Measurements from ENCODE around the gene PHLDA2. TPM values are rescaled to one million over a fixed set of nuclear protein-coding genes. Genes with fewer than 3 reads are reported as not detected.

Gene PHLDA2
- total and polyA plus RNA-seq, 2 donors (not counting 3 experiments of a cell fraction or from before 2014, with no cell fraction given), result 38.5 to 44.5 TPM

GRCh38 chr11:2896047-2896446, 33.2 kb downstream of the PHLDA2 start:
- no peak overlapping the region for H3K9ac ChIP-seq (replicated peaks; ENCODE audit: extremely low read depth, insufficient read depth, low read length)
- no peaks in the 10 kb centered on the region for H3K9me1 ChIP-seq (replicated peaks; ENCODE audit: control insufficient read depth, extremely low read depth, insufficient read depth, low read length)
- no peaks in the 10 kb centered on the region for H3K36me3 ChIP-seq (ENCODE audit: control insufficient read depth in 2 of 2, extremely low read depth in 1 of 2, insufficient read depth in 2 of 2, low read length in 2 of 2)
- H3K4me3 ChIP-seq (replicated peaks in 1 of 3; ENCODE audit: insufficient read depth in 1 of 3, low read depth in 1 of 3, low read length in 3 of 3), result no peak overlapping the region
- no peaks in the 10 kb centered on the region for H3K79me2 ChIP-seq (ENCODE audit: control insufficient read depth, insufficient read depth, low read length)
- POLR2A ChIA-PET, result no interaction called here
- dilution Hi-C loops (cut with MboI; ENCODE audit: extremely low pct_ligation_motif_present, low sequenced_read_pairs) (no loop called here), intact Hi-C loops (cut with micrococcal nuclease) (no loop called here)
- H2AFZ ChIP-seq (ENCODE audit: low read depth, low read length), result no peak overlapping the region
- DNase-seq (ENCODE audit: low read depth, low spot score), result no peak
- FAIRE-seq, result no peak
- no peak overlapping the region for H3K4me2 ChIP-seq (ENCODE audit: insufficient read depth, low read length)
- CTCF ChIA-PET, result interaction anchor here (1.3 kb wide), 1 partner anchor 365 kb away, joined by 4 read pairs; no protein-coding TSS in a partner anchor
- H3K9me3 ChIP-seq (replicated peaks; ENCODE audit: control insufficient read depth, insufficient read depth, low read length), result no peaks in the 10 kb centered on the region
- H3K27ac ChIP-seq (ENCODE audit: insufficient read depth, low read depth, low read length), result no peak overlapping the region
- TF ChIP-seq POLR2A (IDR thresholded peaks at IDR 0.05; ENCODE audit: low read depth, low read length) (no peak), FOS (IDR thresholded peaks at IDR 0.05; ENCODE audit: borderline replicate concordance, insufficient read depth, low read length) (no peak), EZH2 (IDR thresholded peaks at IDR 0.05; ENCODE audit: borderline replicate concordance, low read depth, low read length, severe bottlenecking) (no peak)
- peaks cover 35% of the 10 kb centered on the region for H3K4me1 ChIP-seq (ENCODE audit: control insufficient read depth, extremely low read depth, insufficient read depth, low read length)
- BruUV-seq (replicated peaks), result no TSS peak
- H4K20me1 ChIP-seq (replicated peaks; ENCODE audit: control insufficient read depth, extremely low read depth, insufficient read depth, low read length), result no peaks in the 10 kb centered on the region
- no peaks in the 10 kb centered on the region for H3K27me3 ChIP-seq (ENCODE audit: control insufficient read depth in 2 of 2, insufficient read depth in 2 of 2, low read length in 2 of 2)

DNA sequence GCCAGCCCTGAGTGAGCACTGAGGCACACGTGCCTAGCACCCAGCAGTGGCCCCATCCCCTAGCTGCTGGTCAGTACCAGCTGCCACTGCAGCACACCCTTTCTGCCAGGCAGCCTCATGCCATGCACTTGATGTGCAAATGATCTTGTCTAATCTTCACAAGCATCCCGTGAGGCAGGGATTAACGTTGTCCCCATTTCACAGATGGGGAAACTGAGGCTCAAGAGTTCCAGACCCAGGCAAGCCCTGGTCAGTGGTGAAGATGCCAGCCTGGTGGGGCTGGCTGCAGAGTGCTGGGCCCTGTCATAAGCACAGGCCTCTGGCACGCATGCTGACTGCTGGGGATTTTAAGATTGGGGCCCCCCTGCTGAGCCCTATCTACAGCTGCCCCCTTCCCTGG, 35.3 kb downstream of the PHLDA2 start:
- POLR2A ChIA-PET, result no interaction called here
- no peak overlapping the region for H3K9ac ChIP-seq (replicated peaks; ENCODE audit: extremely low read depth, insufficient read depth, low read length)
- BruUV-seq (replicated peaks), result no TSS peak
- peaks cover 25% of the 10 kb centered on the region for H3K4me1 ChIP-seq (ENCODE audit: control insufficient read depth, extremely low read depth, insufficient read depth, low read length)
- H4K20me1 ChIP-seq (replicated peaks; ENCODE audit: control insufficient read depth, extremely low read depth, insufficient read depth, low read length), result no peaks in the 10 kb centered on the region
- no peaks in the 10 kb centered on the region for H3K79me2 ChIP-seq (ENCODE audit: control insufficient read depth, insufficient read depth, low read length)
- no peak overlapping the region for H3K27ac ChIP-seq (ENCODE audit: insufficient read depth, low read depth, low read length)
- H3K9me1 ChIP-seq (replicated peaks; ENCODE audit: control insufficient read depth, extremely low read depth, insufficient read depth, low read length), result no peaks in the 10 kb centered on the region
- H3K9me3 ChIP-seq (replicated peaks; ENCODE audit: control insufficient read depth, insufficient read depth, low read length), result no peaks in the 10 kb centered on the region
- intact Hi-C loops (cut with micrococcal nuclease), result no loop called here
- no peak overlapping the region for H2AFZ ChIP-seq (ENCODE audit: low read depth, low read length)
- no peaks in the 10 kb centered on the region for H3K36me3 ChIP-seq (ENCODE audit: control insufficient read depth in 2 of 2, extremely low read depth in 1 of 2, insufficient read depth in 2 of 2, low read length in 2 of 2)
- no peak overlapping the region for H3K4me3 ChIP-seq (replicated peaks in 1 of 3; ENCODE audit: insufficient read depth in 1 of 3, low read depth in 1 of 3, low read length in 3 of 3)
- dilution Hi-C loops (cut with MboI; ENCODE audit: extremely low pct_ligation_motif_present, low sequenced_read_pairs), result no loop called here
- FAIRE-seq (no peak), DNase-seq (ENCODE audit: low read depth, low spot score) (no peak)
- H3K27me3 ChIP-seq (ENCODE audit: control insufficient read depth in 2 of 2, insufficient read depth in 2 of 2, low read length in 2 of 2), result no peaks in the 10 kb centered on the region
- no peak for TF ChIP-seq POLR2A (IDR thresholded peaks at IDR 0.05; ENCODE audit: low read depth, low read length)
- TF ChIP-seq FOS (IDR thresholded peaks at IDR 0.05; ENCODE audit: borderline replicate concordance, insufficient read depth, low read length), result no peak
- no peak for TF ChIP-seq MYC (IDR thresholded peaks at IDR 0.05; ENCODE audit: low read depth, low read length)
- no peak for TF ChIP-seq JUN (IDR thresholded peaks at IDR 0.05; ENCODE audit: borderline replicate concordance, insufficient read depth, insufficient read length, low read depth)
- TF ChIP-seq POLR2AphosphoS5 (IDR thresholded peaks at IDR 0.05; ENCODE audit: insufficient read depth, low read depth, low read length), result no peak
- no peak for TF ChIP-seq CTCF (IDR thresholded peaks at IDR 0.05; ENCODE audit: extremely low read depth in 1 of 2, insufficient read depth in 1 of 2, low read depth in 1 of 2, low read length in 2 of 2)
- TF ChIP-seq MAX (IDR thresholded peaks at IDR 0.05; ENCODE audit: insufficient read depth, insufficient read length), result no peak
- no peak for TF ChIP-seq GATA2 (IDR thresholded peaks at IDR 0.05; ENCODE audit: insufficient read depth, insufficient read length, low read depth, low read length)
- TF ChIP-seq EZH2 (IDR thresholded peaks at IDR 0.05; ENCODE audit: borderline replicate concordance, low read depth, low read length, severe bottlenecking), result no peak
- CTCF ChIA-PET, result interaction anchor here (1.0 to 16.2 kb wide), 2 partner anchors 26 to 360 kb away, joined by 3 to 711 read pairs; no protein-coding TSS in a partner anchor
- H3K4me2 ChIP-seq (ENCODE audit: insufficient read depth, low read length), result no peak overlapping the region

Measured in endothelial cell of umbilical vein (primary cell).